Naive thymus-derived CD4-positive, alpha-beta T cell (primary cell): ENCODE results near the gene MANEAL. TPM values are rescaled to one million over a fixed set of nuclear protein-coding genes. Genes with fewer than 3 reads are reported as not detected.

Experiments
- ATAC-seq: fragments of 150-1000 bp; cut with Tn5 transposase; 2 replicates; pipeline ENCODE4 v1.10.0; 2021; ENCODE audit warnings: mild to moderate bottlenecking, moderate library complexity
- CTCF ChIA-PET: fragments of 350-600 bp; sonication (Branson Sonifier 250); formaldehyde crosslinking; loops from one replicate; lab custom pipeline; 2021; ENCODE audit warnings: antibody characterized with exemption; lab: Charles Lee
- POLR2A ChIA-PET: fragments of 350-600 bp; sonication (Branson Sonifier 250); formaldehyde crosslinking; loops from one replicate; lab custom pipeline; 2021; ENCODE audit warnings: antibody characterized with exemption, inconsistent platforms; lab: Charles Lee
- DNase-seq, 9 donors: peaks; one replicate each; pipeline versions ENCODE4 v3.0.0 to v3.0.0-alpha.2; 2020 to 2022; ENCODE audit warnings: mixed read lengths in 1 of 9
- H3K27ac ChIP-seq: one replicate; pipeline ENCODE4 v1.7.0; 2013; ENCODE audit warnings: mild to moderate bottlenecking, low read depth, low read length, moderate library complexity
- H3K27me3 ChIP-seq, 2 donors: one replicate each; pipeline ENCODE4 v1.7.0; 2013; ENCODE audit warnings: low read length in 2 of 2, mild to moderate bottlenecking in 2 of 2, moderate library complexity in 2 of 2; ENCODE audit not compliant: control insufficient read depth in 2 of 2, insufficient read depth in 2 of 2
- H3K36me3 ChIP-seq, 3 experiments: 1 replicate in 2 of 3; 2 replicates in 1 of 3; pipeline ENCODE4 v1.7.0; 2013; ENCODE audit warnings: low read length in 3 of 3, mild to moderate bottlenecking in 3 of 3, moderate library complexity in 1 of 3; ENCODE audit not compliant: insufficient read depth in 3 of 3, control insufficient read depth in 2 of 3
- H3K4me1 ChIP-seq, 2 donors: one replicate each; pipeline ENCODE4 v1.7.0; 2013; ENCODE audit warnings: low read length in 2 of 2, mild to moderate bottlenecking in 2 of 2, moderate library complexity in 1 of 2; ENCODE audit not compliant: control insufficient read depth in 2 of 2, insufficient read depth in 2 of 2
- H3K4me3 ChIP-seq: 2 replicates; pipeline ENCODE4 v1.7.0; 2013; ENCODE audit warnings: mild to moderate bottlenecking, low read length
- H3K9me3 ChIP-seq, 3 experiments: 1 replicate in 2 of 3; 2 replicates in 1 of 3; pipeline ENCODE4 v1.7.0; 2013; ENCODE audit warnings: low read length in 3 of 3; ENCODE audit not compliant: control insufficient read depth in 2 of 3
- H3K27ac Mint-ChIP-seq, 9 donors: one replicate each; pipeline ENCODE4 v1.8.0; 2020 to 2022; ENCODE audit warnings: mixed read lengths in 9 of 9, mild to moderate bottlenecking in 8 of 9, moderate library complexity in 5 of 9, inconsistent platforms in 2 of 9
- H3K27me3 Mint-ChIP-seq, 5 donors: one replicate each; pipeline ENCODE4 v1.8.0; 2021 to 2022; ENCODE audit warnings: mixed read lengths in 5 of 5, mild to moderate bottlenecking in 1 of 5
- H3K36me3 Mint-ChIP-seq, 5 donors: one replicate each; pipeline ENCODE4 v1.8.0; 2020 to 2022; ENCODE audit warnings: mixed read lengths in 5 of 5, mild to moderate bottlenecking in 3 of 5, inconsistent platforms in 1 of 5
- H3K4me1 Mint-ChIP-seq, 7 donors: one replicate each; pipeline ENCODE4 v1.8.0; 2020 to 2022; ENCODE audit warnings: mixed read lengths in 7 of 7, mild to moderate bottlenecking in 3 of 7, inconsistent platforms in 1 of 7
- H3K4me3 Mint-ChIP-seq, 10 donors: one replicate each; pipeline ENCODE4 v1.8.0; 2020 to 2022; ENCODE audit warnings: mild to moderate bottlenecking in 10 of 10, mixed read lengths in 10 of 10, moderate library complexity in 6 of 10, inconsistent platforms in 2 of 10
- H3K9me3 Mint-ChIP-seq, 11 donors: one replicate each; pipeline ENCODE4 v1.8.0; 2020 to 2022; ENCODE audit warnings: mixed read lengths in 11 of 11, mild to moderate bottlenecking in 4 of 11, inconsistent platforms in 1 of 11, moderate library complexity in 1 of 11
- intact Hi-C, 2 donors: fragments of 100-400 bp; cut with micrococcal nuclease; formaldehyde crosslinking; loops; one replicate each; pipeline ENCODE4 v1.15.1; 2023
- polyA plus RNA-seq, 2 donors: library from polyadenylated mRNA; unstranded; fragments of 300-500 nt; fragmentation: Illumina TruSeq; gene quantifications; one replicate each; pipeline ENCODE4 v1.2.3, GENCODE V29; 2021
- total RNA-seq, 6 experiments: library from RNA in 5 of 6; stranded (reverse) in 5 of 6; gene quantifications; 1 replicate in 5 of 6; 2 replicates in 1 of 6; pipeline ENCODE4 v1.2.3 and lab custom pipeline; 2021 to 2026

MANEAL gene
- total and polyA plus RNA-seq, 7 experiments from 2014 or later = 0.48 to 2.1 (median 1.1) TPM

- Histone ChIP-seq H3K4me3 (no peak overlapping the region), H3K27me3 (no peaks in the 10 kb centered on the region), H3K9me3 (no peaks in the 10 kb centered on the region), H3K27ac (no peak overlapping the region), H3K4me1 (no peaks in the 10 kb centered on the region), H3K36me3 (peaks cover 7 to 61% (median 9%) of the 10 kb centered on the region in 3 experiments)
- intact Hi-C loops = no loop called here
- no peak overlapping the region for H3K4me3 Mint-ChIP-seq
- no peaks in the 10 kb centered on the region for H3K9me3 Mint-ChIP-seq
- ATAC-seq (no peak), DNase-seq (no peak)
- peak overlapping the region in 1 of 9 donors; percentile 65 for H3K27ac Mint-ChIP-seq
- peaks cover 7 to 37% (median 12%) of the 10 kb centered on the region in 5 donors for H3K36me3 Mint-ChIP-seq
- ChIA-PET POLR2A (interaction anchor here (1.1 to 2.2 kb wide), 2 partner anchors 10 to 30 kb away, joined by 3 to 8 read pairs; partner anchors contain the start of genes C1orf122 and YRDC), CTCF (interaction anchor here (1.7 kb wide), 1 partner anchor 33 kb away, joined by 4 read pairs; no protein-coding TSS in a partner anchor)
- no peaks in the 10 kb centered on the region for H3K27me3 Mint-ChIP-seq
- H3K4me1 Mint-ChIP-seq = peaks cover 0 to 1% (median 0%) of the 10 kb centered on the region in 7 donors
Measured at GRCh38 chr1:37817481-37817880, 23.8 kb downstream of the MANEAL start.

GRCh38 chr1:37821481-37821880 lies 27.8 kb downstream of the MANEAL start:
- Histone ChIP-seq H3K4me3 (no peak overlapping the region), H3K36me3 (peaks cover 7 to 54% (median 9%) of the 10 kb centered on the region in 3 experiments), H3K9me3 (no peaks in the 10 kb centered on the region), H3K27ac (no peak overlapping the region), H3K4me1 (no peaks in the 10 kb centered on the region), H3K27me3 (no peaks in the 10 kb centered on the region)
- ATAC-seq = no peak
- DNase-seq = no peak
- no peaks in the 10 kb centered on the region for H3K27me3 Mint-ChIP-seq
- peaks cover 0 to 11% (median 0%) of the 10 kb centered on the region in 7 donors for H3K4me1 Mint-ChIP-seq
- ChIA-PET POLR2A (no interaction called here), CTCF (interaction anchor here (1.0 kb wide), 1 partner anchor 38 kb away, joined by 3 read pairs; the partner anchor contains the start of gene MTF1)
- H3K9me3 Mint-ChIP-seq = no peaks in the 10 kb centered on the region
- H3K36me3 Mint-ChIP-seq = peaks cover 9 to 42% (median 16%) of the 10 kb centered on the region in 5 donors
- H3K4me3 Mint-ChIP-seq = no peak overlapping the region
- H3K27ac Mint-ChIP-seq = no peak overlapping the region
- intact Hi-C loops = no loop called here

- H3K27ac ChIP-seq = no peak overlapping the region
- H3K9me3 Mint-ChIP-seq = no peaks in the 10 kb centered on the region
Measured at GRCh38 chr1:37822906-37823815, 29.5 kb downstream of the MANEAL start.

GRCh38 chr1:37824001-37824400 lies 30.4 kb downstream of the MANEAL start:
- Mint-ChIP-seq H3K27ac (no peak overlapping the region), H3K4me3 (no peak overlapping the region), H3K36me3 (peaks cover 10 to 51% (median 21%) of the 10 kb centered on the region in 5 donors), H3K9me3 (no peaks in the 10 kb centered on the region), H3K4me1 (peaks cover 0 to 11% (median 0%) of the 10 kb centered on the region in 7 donors), H3K27me3 (no peaks in the 10 kb centered on the region)
- Histone ChIP-seq H3K27me3 (no peaks in the 10 kb centered on the region), H3K36me3 (peaks cover 7 to 51% (median 8%) of the 10 kb centered on the region in 3 experiments), H3K9me3 (no peaks in the 10 kb centered on the region), H3K4me3 (no peak overlapping the region), H3K4me1 (no peaks in the 10 kb centered on the region), H3K27ac (no peak overlapping the region)
- ChIA-PET CTCF (no interaction called here), POLR2A (no interaction called here)
- DNase-seq (no peak), ATAC-seq (no peak)
- intact Hi-C loops = no loop called here

More at GRCh38 chr1:37822906-37823815, 29.5 kb downstream of the MANEAL start:
- peaks cover 7 to 44% (median 8%) of the 10 kb centered on the region in 3 experiments for H3K36me3 ChIP-seq
- H3K27me3 ChIP-seq = no peaks in the 10 kb centered on the region
- DNase-seq (no peak), ATAC-seq (peak; percentile 44)
- no peaks in the 10 kb centered on the region for H3K27me3 Mint-ChIP-seq
- H3K4me3 ChIP-seq = no peak overlapping the region
- no peak overlapping the region for H3K4me3 Mint-ChIP-seq
- peaks cover 0 to 11% (median 0%) of the 10 kb centered on the region in 7 donors for H3K4me1 Mint-ChIP-seq
- no peaks in the 10 kb centered on the region for H3K4me1 ChIP-seq
- no peaks in the 10 kb centered on the region for H3K9me3 ChIP-seq
- ChIA-PET POLR2A (interaction anchor here (0.6 kb wide), 2 partner anchors 54 to 61 kb away, joined by 3 to 4 read pairs; no protein-coding TSS in a partner anchor), CTCF (interaction anchor here (0.5 to 0.7 kb wide), 3 partner anchors 136 to 1716 kb away, joined by 3 to 8 read pairs (median 4); no protein-coding TSS in a partner anchor)
- H3K36me3 Mint-ChIP-seq = peaks cover 10 to 46% (median 21%) of the 10 kb centered on the region in 5 donors
- intact Hi-C loops = no loop called here
- H3K27ac Mint-ChIP-seq = peak overlapping the region in 1 of 9 donors; percentile 42

- intact Hi-C loops = no loop called here
- CTCF ChIA-PET = no interaction called here
Measured at GRCh38 chr1:37825506-37825905, 31.9 kb downstream of the MANEAL start.

GRCh38 chr1:37828410-37829074 lies 34.9 kb downstream of the MANEAL start:
- H3K36me3 Mint-ChIP-seq = peaks cover 11 to 48% (median 20%) of the 10 kb centered on the region in 5 donors
- CTCF ChIA-PET = no interaction called here
- no peak overlapping the region for H3K4me3 Mint-ChIP-seq
- H3K27me3 Mint-ChIP-seq = no peaks in the 10 kb centered on the region
- H3K9me3 Mint-ChIP-seq = no peaks in the 10 kb centered on the region
- no peaks in the 10 kb centered on the region for H3K27me3 ChIP-seq
- intact Hi-C loops = no loop called here
- no peak overlapping the region for H3K4me3 ChIP-seq
- DNase-seq = no peak
- no peak for ATAC-seq
- H3K9me3 ChIP-seq = no peaks in the 10 kb centered on the region
- H3K4me1 Mint-ChIP-seq = peaks cover 0 to 11% (median 0%) of the 10 kb centered on the region in 7 donors
- H3K27ac Mint-ChIP-seq = no peak overlapping the region
- POLR2A ChIA-PET = interaction anchor here (0.7 kb wide), 1 partner anchor 173 kb away, joined by 4 read pairs; no protein-coding TSS in a partner anchor
- H3K4me1 ChIP-seq = no peaks in the 10 kb centered on the region
- H3K36me3 ChIP-seq = peaks cover 12 to 46% (median 14%) of the 10 kb centered on the region in 3 experiments
- H3K27ac ChIP-seq = no peak overlapping the region

More at GRCh38 chr1:37825506-37825905, 31.9 kb downstream of the MANEAL start:
- POLR2A ChIA-PET = interaction anchor here (1.1 to 1.5 kb wide), 3 partner anchors 10 to 24 kb away, joined by 3 to 4 read pairs (median 4); partner anchors contain the start of genes C1orf122 and YRDC
- H3K9me3 Mint-ChIP-seq = no peaks in the 10 kb centered on the region
- Histone ChIP-seq H3K36me3 (peaks cover 3 to 45% (median 8%) of the 10 kb centered on the region in 3 experiments), H3K4me1 (no peaks in the 10 kb centered on the region), H3K27ac (no peak overlapping the region), H3K9me3 (no peaks in the 10 kb centered on the region), H3K4me3 (no peak overlapping the region), H3K27me3 (no peaks in the 10 kb centered on the region)
- H3K4me1 Mint-ChIP-seq = peaks cover 0 to 11% (median 0%) of the 10 kb centered on the region in 7 donors
- peak; percentile 64 for ATAC-seq
- H3K4me3 Mint-ChIP-seq = no peak overlapping the region
- H3K27ac Mint-ChIP-seq = peak overlapping the region in 1 of 9 donors; percentile 9
- H3K27me3 Mint-ChIP-seq = no peaks in the 10 kb centered on the region
- H3K36me3 Mint-ChIP-seq = peaks cover 12 to 52% (median 21%) of the 10 kb centered on the region in 5 donors
- DNase-seq = no peak
